Keratinocyte (primary cell): Measurements from ENCODE around the gene CXXC5. TPM values are rescaled to one million over a fixed set of nuclear protein-coding genes. Genes with fewer than 3 reads are reported as not detected.

ENCODE experiments used
- DNase-seq: peaks from one replicate; pipeline ENCODE4 v3.0.0-alpha.2; 2011; ENCODE audit warnings: low read depth, missing footprints, low spot score
- FAIRE-seq: peaks from 2 replicates; lab custom pipeline; 2011; peaks lifted over from hg19 to GRCh38; lab: Jason Lieb, UNC
- H2AFZ ChIP-seq: 2 replicates; pipeline ENCODE4 v1.6.0; 2012; ENCODE audit warnings: low read length, control low read depth, inconsistent platforms; ENCODE audit not compliant: control insufficient read depth
- H3K27ac ChIP-seq: 2 replicates; pipeline ENCODE4 v1.5.1; 2011; ENCODE audit warnings: low read length; ENCODE audit not compliant: control insufficient read depth, insufficient read depth
- H3K27me3 ChIP-seq: 3 replicates; pipeline ENCODE4 v1.6.0; 2011; ENCODE audit warnings: low read length; ENCODE audit not compliant: control insufficient read depth, insufficient read depth; ENCODE audit errors: extremely low read depth
- H3K36me3 ChIP-seq, 2 experiments: 2 replicates in 1 of 2; 3 replicates in 1 of 2; pipeline ENCODE4 v1.5.1; 2011; ENCODE audit warnings: low read length in 2 of 2, mild to moderate bottlenecking in 1 of 2; ENCODE audit not compliant: control insufficient read depth in 2 of 2, insufficient read depth in 2 of 2; ENCODE audit errors: extremely low read depth in 1 of 2
- H3K4me1 ChIP-seq: 3 replicates; pipeline ENCODE4 v1.5.1; 2011; ENCODE audit warnings: low read length; ENCODE audit not compliant: control insufficient read depth, insufficient read depth; ENCODE audit errors: extremely low read depth
- H3K4me2 ChIP-seq: 3 replicates; pipeline ENCODE4 v1.6.0; 2011; ENCODE audit warnings: low read depth, low read length; ENCODE audit not compliant: control insufficient read depth, insufficient read depth; ENCODE audit errors: extremely low read depth
- H3K4me3 ChIP-seq, 3 experiments: fragments of 200-600 bp in 1 of 3; sonication (generic) in 1 of 3; 2 replicates in 2 of 3; 3 replicates in 1 of 3; pipeline ENCODE4 v1.5.1; 2011 to 2016; ENCODE audit warnings: low read length in 3 of 3, mild to moderate bottlenecking in 3 of 3, control low read depth in 2 of 3, inconsistent platforms in 1 of 3, low read depth in 1 of 3, mixed read lengths in 1 of 3, mixed run types in 1 of 3, moderate library complexity in 1 of 3; ENCODE audit not compliant: control insufficient read depth in 2 of 3, insufficient read depth in 2 of 3; ENCODE audit errors: extremely low read depth in 1 of 3
- H3K79me2 ChIP-seq: 2 replicates; pipeline ENCODE4 v1.6.0; 2012; ENCODE audit warnings: low read length; ENCODE audit not compliant: control insufficient read depth, insufficient read depth
- H3K9ac ChIP-seq: 3 replicates; pipeline ENCODE4 v1.6.0; 2011; ENCODE audit warnings: low read length; ENCODE audit not compliant: control insufficient read depth, insufficient read depth; ENCODE audit errors: extremely low read depth
- H3K9me1 ChIP-seq: 3 replicates; pipeline ENCODE4 v1.6.0; 2011; ENCODE audit warnings: low read length; ENCODE audit not compliant: control insufficient read depth, insufficient read depth; ENCODE audit errors: extremely low read depth
- H3K9me3 ChIP-seq: 2 replicates; pipeline ENCODE4 v1.5.1; 2012; ENCODE audit warnings: low read depth, low read length; ENCODE audit not compliant: control insufficient read depth
- H4K20me1 ChIP-seq: 3 replicates; pipeline ENCODE4 v1.6.0; 2011; ENCODE audit warnings: low read length; ENCODE audit not compliant: control insufficient read depth, insufficient read depth; ENCODE audit errors: extremely low read depth
- CTCF ChIP-seq, 3 experiments: IDR thresholded peaks in 1 of 3; conservative IDR thresholded peaks in 1 of 3; optimal IDR thresholded peaks in 1 of 3; 2 replicates in 2 of 3; 3 replicates in 1 of 3; pipeline versions ENCODE3 to v1.5.1; 2011; ENCODE audit warnings: low read length in 3 of 3, mild to moderate bottlenecking in 3 of 3, moderate library complexity in 2 of 3, control low read depth in 1 of 3, inconsistent platforms in 1 of 3; ENCODE audit not compliant: insufficient read depth in 2 of 3; ENCODE audit errors: extremely low read depth in 1 of 3
- EZH2 ChIP-seq: IDR thresholded peaks from one replicate; pipeline ENCODE4 v1.6.1; 2012; ENCODE audit warnings: inconsistent platforms, mild to moderate bottlenecking, low read length, moderate library complexity
- dilution Hi-C: fragments of 300-500 bp; cut with MboI; formaldehyde crosslinking; loops from one replicate; pipeline ENCODE4 v1.7.0; 2020; ENCODE audit warnings: low sequenced_read_pairs; ENCODE audit not compliant: extremely low pct_ligation_motif_present
- polyA plus RNA-seq, 5 experiments: library from polyadenylated mRNA; depleted of rRNA in 3 of 5; stranded (reverse) in 3 of 5; stranded (forward) in 1 of 5; unstranded in 1 of 5; fragments of >200 nt; gene quantifications; 1 replicate in 1 of 5; 2 replicates in 3 of 5; 3 replicates in 1 of 5; pipeline versions ENCODE4 v1.2.1 to v1.2.3, GENCODE V29; 2011 to 2012; ENCODE audit warnings: missing spikeins in 2 of 5, low read depth in 1 of 5, low replicate concordance in 1 of 5

Gene CXXC5
- polyA plus RNA-seq, 1 donor (not counting 4 experiments of a cell fraction or from before 2014, with no cell fraction given): 1.0 TPM

DNA sequence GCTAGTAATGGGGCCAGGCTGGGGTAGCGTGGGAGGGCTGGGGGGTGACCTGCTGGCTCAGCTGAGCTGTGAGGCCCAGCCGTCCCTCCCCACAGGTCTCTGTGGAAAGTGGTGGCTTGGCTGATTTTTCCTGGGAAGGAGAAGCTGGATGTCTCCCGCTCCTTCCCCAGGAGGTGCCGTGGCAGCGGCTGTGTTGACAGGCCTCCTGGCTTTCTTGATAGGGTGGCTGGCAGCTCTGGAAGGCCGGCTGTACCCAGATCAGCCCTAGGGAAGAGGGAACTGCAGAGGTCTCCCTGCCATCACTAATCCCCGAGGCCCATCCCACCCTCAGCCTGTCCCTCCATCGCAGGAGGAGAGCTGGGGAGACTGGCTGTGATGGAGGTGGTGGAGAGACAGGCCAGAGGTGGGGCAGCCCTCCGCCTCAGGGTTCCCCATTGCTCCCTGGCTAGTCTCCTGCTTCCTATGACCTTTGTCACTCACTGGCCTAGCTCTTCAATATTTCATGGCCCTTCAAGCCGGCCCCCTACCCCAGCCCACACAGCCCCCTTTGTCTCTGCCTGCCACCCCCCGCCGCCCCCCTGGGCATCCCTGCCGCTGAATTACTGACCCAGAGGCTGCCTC, 6.8 kb downstream of the CXXC5 start:
- Histone ChIP-seq H2AFZ (no peak overlapping the region), H4K20me1 (no peaks in the 10 kb centered on the region), H3K79me2 (no peaks in the 10 kb centered on the region), H3K27me3 (peaks cover 11% of the 10 kb centered on the region), H3K36me3 (no peaks in the 10 kb centered on the region), H3K9me3 (no peaks in the 10 kb centered on the region), H3K4me1 (peaks cover 17% of the 10 kb centered on the region), H3K9ac (no peak overlapping the region), H3K4me3 (no peak overlapping the region), H3K4me2 (no peak overlapping the region), H3K27ac (no peak overlapping the region), H3K9me1 (no peaks in the 10 kb centered on the region)
- dilution Hi-C loops: no loop called here
- FAIRE-seq (no peak), DNase-seq (no peak)
- TF ChIP-seq EZH2: no peak
- TF ChIP-seq CTCF (optimal IDR thresholded peaks at IDR 0.05 in 1 of 3, IDR thresholded peaks at IDR 0.05 in 1 of 3, conservative IDR thresholded peaks at IDR 0.05 in 1 of 3; ENCODE audit: extremely low read depth in 1 of 3, insufficient read depth in 2 of 3, low read length in 3 of 3): no peak

- H3K79me2 ChIP-seq: no peaks in the 10 kb centered on the region
- no peaks in the 10 kb centered on the region for H3K9me3 ChIP-seq
- peaks cover 2% of the 10 kb centered on the region for H3K27me3 ChIP-seq
- no peak overlapping the region for H3K4me3 ChIP-seq
- TF ChIP-seq CTCF (optimal IDR thresholded peaks at IDR 0.05 in 1 of 3, IDR thresholded peaks at IDR 0.05 in 1 of 3, conservative IDR thresholded peaks at IDR 0.05 in 1 of 3; ENCODE audit: extremely low read depth in 1 of 3, insufficient read depth in 2 of 3, low read length in 3 of 3) (no peak), EZH2 (no peak)
- H2AFZ ChIP-seq: no peak overlapping the region
- H3K4me1 ChIP-seq: peaks cover 23% of the 10 kb centered on the region
- no peaks in the 10 kb centered on the region for H3K36me3 ChIP-seq
- no peaks in the 10 kb centered on the region for H3K9me1 ChIP-seq
- FAIRE-seq (no peak), DNase-seq (no peak)
- dilution Hi-C loops: no loop called here
- no peak overlapping the region for H3K9ac ChIP-seq
- H3K27ac ChIP-seq: no peak overlapping the region
- H4K20me1 ChIP-seq: no peaks in the 10 kb centered on the region
- no peak overlapping the region for H3K4me2 ChIP-seq
Measured at GRCh38 chr5:139655727-139656271, 7.7 kb downstream of the CXXC5 start.
